Esophagus squamous epithelium (tissue), 4 donors: ENCODE results near the gene SAC3D1.

Source experiments
- POLR2A ChIP-seq, 4 donors: fragments of 450-650 bp; IDR thresholded peaks; one replicate each; pipeline ENCODE4 v1.6.1; 2017; ENCODE audit warnings: antibody characterized with exemption in 4 of 4, mild to moderate bottlenecking in 4 of 4, moderate library complexity in 3 of 4
- TF ChIP-seq, protein P1 (sequence below), 6 experiments: fragments of 450-650 bp in 4 of 6; fragments of 200-600 bp in 2 of 6; sonication (generic) in 2 of 6; IDR thresholded peaks; one replicate each; pipeline ENCODE4 v1.5.1; 2016 to 2019; ENCODE audit warnings: antibody characterized with exemption in 6 of 6, mild to moderate bottlenecking in 4 of 6, moderate library complexity in 4 of 6

- no peak for TF ChIP-seq POLR2A (IDR thresholded peaks at IDR 0.05)
- TF ChIP-seq, protein P1, sequence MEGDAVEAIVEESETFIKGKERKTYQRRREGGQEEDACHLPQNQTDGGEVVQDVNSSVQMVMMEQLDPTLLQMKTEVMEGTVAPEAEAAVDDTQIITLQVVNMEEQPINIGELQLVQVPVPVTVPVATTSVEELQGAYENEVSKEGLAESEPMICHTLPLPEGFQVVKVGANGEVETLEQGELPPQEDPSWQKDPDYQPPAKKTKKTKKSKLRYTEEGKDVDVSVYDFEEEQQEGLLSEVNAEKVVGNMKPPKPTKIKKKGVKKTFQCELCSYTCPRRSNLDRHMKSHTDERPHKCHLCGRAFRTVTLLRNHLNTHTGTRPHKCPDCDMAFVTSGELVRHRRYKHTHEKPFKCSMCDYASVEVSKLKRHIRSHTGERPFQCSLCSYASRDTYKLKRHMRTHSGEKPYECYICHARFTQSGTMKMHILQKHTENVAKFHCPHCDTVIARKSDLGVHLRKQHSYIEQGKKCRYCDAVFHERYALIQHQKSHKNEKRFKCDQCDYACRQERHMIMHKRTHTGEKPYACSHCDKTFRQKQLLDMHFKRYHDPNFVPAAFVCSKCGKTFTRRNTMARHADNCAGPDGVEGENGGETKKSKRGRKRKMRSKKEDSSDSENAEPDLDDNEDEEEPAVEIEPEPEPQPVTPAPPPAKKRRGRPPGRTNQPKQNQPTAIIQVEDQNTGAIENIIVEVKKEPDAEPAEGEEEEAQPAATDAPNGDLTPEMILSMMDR (IDR thresholded peaks at IDR 0.05): no peak
Measured at GRCh38 chr11:65045728-65046127, 4.7 kb downstream of the SAC3D1 start.
